GM18498 (cell line): ENCODE data around the gene DDX23.
"Not testable (repeated sequence)": the region's sequence is repeated elsewhere in the genome, so short reads cannot be mapped to it uniquely, and the experiment has no call there.

Experiments
- ATAC-seq: cut with Tn5 transposase; IDR thresholded peaks from one replicate; pipeline ENCODE4 v1.9.1; 2021; ENCODE audit warnings: mild to moderate bottlenecking, moderate library complexity; ENCODE audit not compliant: unreplicated experiment

The DDX23 gene

GRCh38 chr12:48863291-48863690 is 11.3 kb upstream of the DDX23 start:
- ATAC-seq: no peak

GRCh38 chr12:48862760-48863159 is 10.8 kb upstream of the DDX23 start:
- no peak for ATAC-seq

- no peak for ATAC-seq
These were observed 9.1 kb upstream of the DDX23 start for GRCh38 chr12:48861111-48861510.

GRCh38 chr12:48860236-48860635 is 8.3 kb upstream of the DDX23 start:
- not testable (repeated sequence) for ATAC-seq

- ATAC-seq: no peak
These were observed 7.6 kb upstream of the DDX23 start for GRCh38 chr12:48859607-48860006.

- no peak for ATAC-seq
These were observed 6.1 kb upstream of the DDX23 start for GRCh38 chr12:48858043-48858442.

GRCh38 chr12:48857278-48857994 is 5.5 kb upstream of the DDX23 start:
- ATAC-seq: no peak

GRCh38 chr12:48856379-48856778 is 4.4 kb upstream of the DDX23 start:
- ATAC-seq: no peak

- ATAC-seq: not testable (repeated sequence)
These were observed 3.0 kb upstream of the DDX23 start for GRCh38 chr12:48854932-48855331.

GRCh38 chr12:48854488-48854887 is 2.5 kb upstream of the DDX23 start:
- ATAC-seq: no peak

- ATAC-seq: no peak
These were observed 1.0 kb upstream of the DDX23 start for GRCh38 chr12:48852734-48853688.

GRCh38 chr12:48842021-48842420 is 9.9 kb downstream of the DDX23 start:
- not testable (repeated sequence) for ATAC-seq

- no peak for ATAC-seq
These were observed 13.9 kb downstream of the DDX23 start for GRCh38 chr12:48838048-48838447.

GRCh38 chr12:48832321-48833060 is 19.5 kb downstream of the DDX23 start:
- no peak for ATAC-seq

- ATAC-seq: no peak
These were observed 20.7 kb downstream of the DDX23 start for GRCh38 chr12:48831257-48831656.

GRCh38 chr12:48828841-48829575 is 23.0 kb downstream of the DDX23 start:
- ATAC-seq: no peak

- ATAC-seq: no peak
These were observed 23.7 kb downstream of the DDX23 start for GRCh38 chr12:48828293-48828692.

- no peak for ATAC-seq
These were observed 24.4 kb downstream of the DDX23 start for GRCh38 chr12:48827513-48828096.

GRCh38 chr12:48827026-48827425 is 24.9 kb downstream of the DDX23 start:
- no peak for ATAC-seq

GRCh38 chr12:48826209-48826855 is 25.6 kb downstream of the DDX23 start:
- ATAC-seq: no peak
